Heart right ventricle (tissue), 16 donors: ENCODE measurements around the gene HRG. TPM values are rescaled to one million over a fixed set of nuclear protein-coding genes. Genes with fewer than 3 reads are reported as not detected.

Source experiments
- ATAC-seq, 8 donors: fragments of 200-7000 bp; cut with Tn5 transposase; one replicate each; pipeline ENCODE4 v1.9.1; 2020; ENCODE audit warnings: mild to moderate bottlenecking in 8 of 8, moderate library complexity in 8 of 8, moderate number of reproducible peaks in 1 of 8
- DNase-seq, 2 donors: peaks; one replicate each; pipeline ENCODE4 v3.0.0-alpha.2; 2020
- H3K27ac ChIP-seq, 10 donors: fragments of 200-600 bp; sonication (generic) in 2 of 10; one replicate each; pipeline versions ENCODE4 v1.5.0 to v1.8.0; 2020 to 2022; ENCODE audit warnings: mild to moderate bottlenecking in 3 of 10
- H3K27me3 ChIP-seq, 7 donors: fragments of 200-600 bp; one replicate each; pipeline ENCODE4 v1.8.0; 2021 to 2022; ENCODE audit warnings: mild to moderate bottlenecking in 2 of 7
- H3K36me3 ChIP-seq, 9 donors: fragments of 200-600 bp; sonication (generic) in 1 of 9; one replicate each; pipeline versions ENCODE4 v1.5.0 to v1.8.0; 2020 to 2022; ENCODE audit warnings: mild to moderate bottlenecking in 2 of 9
- H3K4me1 ChIP-seq, 9 donors: fragments of 200-600 bp; sonication (generic) in 1 of 9; one replicate each; pipeline versions ENCODE4 v1.5.0 to v1.8.0; 2020 to 2022; ENCODE audit warnings: mild to moderate bottlenecking in 4 of 9
- H3K4me3 ChIP-seq, 10 donors: fragments of 200-600 bp; sonication (generic) in 2 of 10; one replicate each; pipeline versions ENCODE4 v1.5.0 to v1.8.0; 2020 to 2022; ENCODE audit warnings: mild to moderate bottlenecking in 7 of 10, moderate library complexity in 2 of 10
- H3K9me3 ChIP-seq, 11 donors: fragments of 200-600 bp in 10 of 11; sonication (generic) in 2 of 11; one replicate each; pipeline versions ENCODE4 v1.5.0 to v1.8.0; 2013 to 2022; ENCODE audit warnings: mild to moderate bottlenecking in 2 of 11, control low read depth in 1 of 11, moderate library complexity in 1 of 11
- CTCF ChIP-seq, 9 donors: fragments of 200-600 bp; sonication (generic) in 2 of 9; IDR thresholded peaks; one replicate each; pipeline versions ENCODE4 v1.5.0 to v1.8.0; 2021 to 2022; ENCODE audit warnings: antibody characterized with exemption in 9 of 9, mild to moderate bottlenecking in 5 of 9, moderate library complexity in 1 of 9
- WGBS, 2 donors: extraction: QIAGEN DNeasy Blood & Tissue Kit; methylation state at CpG; one replicate each; pipeline ENCODE4 v1.1.7; 2013; ENCODE audit warnings: inconsistent platforms in 1 of 2; 5-methylcytosine and 5-hydroxymethylcytosine counted together
- intact Hi-C, 10 donors: fragments of 100-400 bp; cut with DNase I; formaldehyde crosslinking; loops; one replicate each; pipeline versions ENCODE4 v1.11.1 to v1.14.2; 2022
- polyA plus RNA-seq, 2 donors: library from polyadenylated mRNA; stranded (reverse); fragments of 200-250 nt; gene quantifications; one replicate each; pipeline ENCODE4 v1.2.3, GENCODE V29; 2013
- total RNA-seq, 10 donors: library from RNA; stranded (reverse); fragmentation: NEBNext Ultra II Directional in 3 of 10; extraction: Animal tissue kit (Norgen Biotek cat#: 25700) in 3 of 10; gene quantifications; one replicate each; pipeline versions ENCODE4 v1.2.1 to v1.2.4, GENCODE V29; 2021 to 2023
- donor health status: Arrhythmogenic right ventricular cardiomyopathy.
- donor health status: ischemic (EF 13 %, LVEDD 7.1; RV severe dilation, severe dysfunction).
- donor health status: healthy with polysubstance abuse.
- donor health status: DM: no; HTN: yes; CAD: no.
- donor health status: DM: no; HTN: no; CAD: no.
- donor health status: ischemic (EF 25% LVEDD 6.9; RV normal size, moderate dysfunction).
- donor health status: ischemic (EF 25% LVEDD 5.7; RV mildly dilated, moderate dysfunction).
- donor health status: healthy.
- donor health status: DM: yes; HTN: yes; CAD: no.
- donor health status: Ischemic cardiomyopathy.
- donor health status: ischemic (EF 35%, LVEDD 5.7; RV mildly dilated, moderate dysfunction).
- donor health status: nonischemic (EF 11% LVEDD 7.7; RV severe dilation, severe dysfunction).
- donor health status: DM: yes; HTN: yes; CAD: no.
- donor health status: PGD.
- donor health status: ischemic (EF 29% LVEDD 5.4; RV normal size, mild dysfunction).
- donor health status: nonischemic (EF 23%, LVEDD 6.1; RV moderate dilation, normal function).

Gene HRG
- total and polyA plus RNA-seq, 12 donors = 0.20 TPM; not detected in 11

- ATAC-seq = no peak
- H3K36me3 ChIP-seq = no peaks in the 10 kb centered on the region
- no peaks in the 10 kb centered on the region for H3K9me3 ChIP-seq
- no peak for TF ChIP-seq CTCF (IDR thresholded peaks at IDR 0.05)
- intact Hi-C loops = no loop called here
- H3K27ac ChIP-seq = no peak overlapping the region
- H3K4me3 ChIP-seq = no peak overlapping the region
- no peak for DNase-seq
- H3K4me1 ChIP-seq = no peaks in the 10 kb centered on the region
- H3K27me3 ChIP-seq = peaks cover 0 to 19% (median 12%) of the 10 kb centered on the region in 7 donors
Measured at GRCh38 chr3:186670155-186670554, 4.3 kb downstream of the HRG start.

GRCh38 chr3:186671051-186671450, 5.2 kb downstream of the HRG start:
- TF ChIP-seq CTCF (IDR thresholded peaks at IDR 0.05) = no peak
- ATAC-seq (no peak), DNase-seq (no peak)
- Histone ChIP-seq H3K36me3 (no peaks in the 10 kb centered on the region), H3K4me1 (no peaks in the 10 kb centered on the region), H3K9me3 (no peaks in the 10 kb centered on the region), H3K27me3 (peaks cover 0 to 16% (median 10%) of the 10 kb centered on the region in 7 donors), H3K4me3 (no peak overlapping the region), H3K27ac (no peak overlapping the region)
- WGBS, 2 donors = 91 to 95% methylated on average over 3 of the region's 3 CpGs
- intact Hi-C loops = no loop called here

GRCh38 chr3:186678604-186679003, 12.8 kb downstream of the HRG start:
- Histone ChIP-seq H3K27me3 (peaks cover 0 to 18% (median 3%) of the 10 kb centered on the region in 7 donors), H3K27ac (no peak overlapping the region), H3K36me3 (no peaks in the 10 kb centered on the region), H3K9me3 (no peaks in the 10 kb centered on the region), H3K4me3 (no peak overlapping the region), H3K4me1 (no peaks in the 10 kb centered on the region)
- intact Hi-C loops = no loop called here
- ATAC-seq (no peak), DNase-seq (no peak)
- no peak for TF ChIP-seq CTCF (IDR thresholded peaks at IDR 0.05)

- Histone ChIP-seq H3K36me3 (no peaks in the 10 kb centered on the region), H3K9me3 (no peaks in the 10 kb centered on the region), H3K4me1 (no peaks in the 10 kb centered on the region), H3K27me3 (peaks cover 0 to 21% (median 3%) of the 10 kb centered on the region in 7 donors), H3K27ac (no peak overlapping the region), H3K4me3 (no peak overlapping the region)
- no peak for DNase-seq
- no peak for TF ChIP-seq CTCF (IDR thresholded peaks at IDR 0.05)
- no peak for ATAC-seq
- 81 to 85% methylated on average over 1 of the region's 1 CpG for WGBS, 2 donors
- intact Hi-C loops = no loop called here
Measured at GRCh38 chr3:186679151-186679550, 13.3 kb downstream of the HRG start.

- 89 to 97% methylated on average over 1 of the region's 1 CpG for WGBS, 2 donors
- no peak for ATAC-seq
Measured at GRCh38 chr3:186680869-186681268, 15.1 kb downstream of the HRG start.

More at GRCh38 chr3:186680869-186681268, 15.1 kb downstream of the HRG start:
- Histone ChIP-seq H3K4me3 (no peak overlapping the region), H3K36me3 (no peaks in the 10 kb centered on the region), H3K27me3 (peaks cover 0 to 11% (median 0%) of the 10 kb centered on the region in 7 donors), H3K9me3 (no peaks in the 10 kb centered on the region), H3K4me1 (no peaks in the 10 kb centered on the region), H3K27ac (no peak overlapping the region)
- TF ChIP-seq CTCF (IDR thresholded peaks at IDR 0.05) = no peak
- DNase-seq = no peak
- intact Hi-C loops = no loop called here
